Measurements from ENCODE around the gene MRM2. TPM values are rescaled to one million over a fixed set of nuclear protein-coding genes. Genes with fewer than 3 reads are reported as not detected.

Gene MRM2
- total RNA-seq, 2 experiments from 2014 or later: 23.6 to 25.7 TPM

DNA sequence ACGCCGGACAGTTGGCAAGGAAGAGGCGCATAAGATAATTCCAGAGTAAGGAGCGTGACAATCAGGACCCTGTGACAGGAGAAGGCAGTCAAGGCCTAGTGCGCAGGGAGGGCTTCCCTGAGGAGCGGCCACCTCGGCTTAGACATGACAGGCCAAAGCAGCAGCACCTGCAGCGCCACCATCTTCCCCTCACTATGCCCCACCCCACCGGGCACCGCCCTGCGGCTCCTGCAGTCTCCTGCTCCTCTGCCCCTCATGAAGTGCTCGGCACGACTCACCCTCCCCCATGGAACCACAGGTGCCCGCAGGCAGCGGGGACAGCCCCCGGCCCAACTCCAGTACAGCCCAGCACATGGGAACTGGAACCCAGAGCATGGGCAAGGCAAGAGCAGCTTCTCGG is 21.1 kb downstream of the MRM2 start:
- Mint-ChIP-seq H3K36me3 (ENCODE audit: low read depth) (peaks cover 39% of the 10 kb centered on the region), H3K4me3 (no peak overlapping the region), H3K9me3 (no peaks in the 10 kb centered on the region), H3K27ac (no peak overlapping the region), H3K4me1 (peaks cover 4% of the 10 kb centered on the region), H3K27me3 (no peaks in the 10 kb centered on the region)
- DNase-seq: no peak
- CTCF ChIA-PET: no interaction called here
- POLR2A ChIA-PET: no interaction called here

DNA sequence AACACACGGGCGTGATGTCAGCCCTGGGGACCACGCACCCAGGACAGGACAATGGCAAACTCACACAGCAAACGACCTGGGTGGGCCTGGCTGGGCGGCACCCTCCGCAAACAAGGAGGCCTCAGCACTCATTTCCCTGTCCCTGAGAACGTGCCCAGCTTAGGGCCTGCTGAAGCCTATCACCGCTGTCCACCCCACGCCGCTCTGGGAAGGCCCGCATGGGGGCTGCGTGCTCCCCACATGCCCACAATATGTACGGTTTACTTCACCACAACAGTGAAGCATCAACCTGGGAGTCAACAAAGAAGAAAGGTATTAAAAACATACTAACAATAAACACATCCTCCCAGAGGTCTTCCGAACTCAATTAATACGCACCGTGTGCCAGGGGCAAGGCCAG is 21.5 kb downstream of the MRM2 start:
- Mint-ChIP-seq H3K36me3 (ENCODE audit: low read depth) (peaks cover 39% of the 10 kb centered on the region), H3K27ac (no peak overlapping the region)

DNA sequence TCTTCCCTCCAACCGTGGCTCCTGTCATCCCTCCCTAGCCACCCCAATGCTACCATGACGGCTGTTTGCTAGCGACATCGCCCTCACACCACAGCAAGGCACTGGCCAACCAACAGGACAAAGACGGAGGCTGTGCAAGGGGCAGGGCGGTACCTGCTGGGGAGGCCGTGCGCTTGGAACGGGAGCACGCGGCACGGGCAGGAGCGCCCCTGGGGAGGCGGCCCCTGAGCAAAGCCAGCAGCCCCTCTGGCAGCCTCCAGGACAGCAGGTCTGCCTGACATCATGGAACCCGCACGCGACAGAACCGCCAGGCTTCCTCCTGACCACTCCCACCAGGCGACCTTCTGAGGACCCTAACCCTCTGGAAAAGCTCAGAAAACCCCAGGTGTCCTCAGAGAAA is 22.0 kb downstream of the MRM2 start:
- ChIA-PET POLR2A (no interaction called here), CTCF (no interaction called here)
- Mint-ChIP-seq H3K9me3 (no peaks in the 10 kb centered on the region), H3K4me3 (no peak overlapping the region), H3K36me3 (ENCODE audit: low read depth) (peaks cover 39% of the 10 kb centered on the region), H3K27me3 (no peaks in the 10 kb centered on the region), H3K27ac (no peak overlapping the region), H3K4me1 (peaks cover 11% of the 10 kb centered on the region)
- no peak for DNase-seq

More for the DNA sequence above, 21.5 kb downstream of the MRM2 start:
- peaks cover 8% of the 10 kb centered on the region for H3K4me1 Mint-ChIP-seq
- no peaks in the 10 kb centered on the region for H3K9me3 Mint-ChIP-seq
- ChIA-PET POLR2A (no interaction called here), CTCF (no interaction called here)
- no peak for DNase-seq
- no peak overlapping the region for H3K4me3 Mint-ChIP-seq
- no peaks in the 10 kb centered on the region for H3K27me3 Mint-ChIP-seq

DNA sequence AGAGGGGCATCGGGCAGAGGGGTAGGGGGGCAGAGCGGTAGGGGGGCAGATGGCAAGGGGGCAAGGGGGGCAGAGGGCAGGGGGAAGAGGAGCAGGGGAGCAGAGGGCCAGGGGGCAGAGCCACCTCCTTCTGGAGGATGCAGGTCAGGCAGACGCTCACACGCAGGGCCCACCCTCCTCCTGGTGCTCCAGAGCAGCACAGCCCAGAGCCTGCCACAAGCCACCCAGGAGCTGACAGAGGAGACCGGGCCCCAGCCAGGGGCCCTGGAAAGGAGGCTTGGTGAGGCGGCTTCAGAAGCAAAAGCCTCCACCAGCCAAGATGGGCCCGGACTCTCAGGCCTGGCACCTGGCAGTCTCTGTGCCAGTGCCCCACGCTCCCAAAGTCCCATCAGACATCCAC is 22.4 kb downstream of the MRM2 start:
- no peak overlapping the region for H3K4me3 Mint-ChIP-seq
- H3K27ac Mint-ChIP-seq: no peak overlapping the region
- ChIA-PET CTCF (no interaction called here), POLR2A (no interaction called here)
- H3K27me3 Mint-ChIP-seq: no peaks in the 10 kb centered on the region
- peaks cover 36% of the 10 kb centered on the region for H3K36me3 Mint-ChIP-seq (ENCODE audit: low read depth)
- no peak for DNase-seq
- peaks cover 15% of the 10 kb centered on the region for H3K4me1 Mint-ChIP-seq
- no peaks in the 10 kb centered on the region for H3K9me3 Mint-ChIP-seq

DNA sequence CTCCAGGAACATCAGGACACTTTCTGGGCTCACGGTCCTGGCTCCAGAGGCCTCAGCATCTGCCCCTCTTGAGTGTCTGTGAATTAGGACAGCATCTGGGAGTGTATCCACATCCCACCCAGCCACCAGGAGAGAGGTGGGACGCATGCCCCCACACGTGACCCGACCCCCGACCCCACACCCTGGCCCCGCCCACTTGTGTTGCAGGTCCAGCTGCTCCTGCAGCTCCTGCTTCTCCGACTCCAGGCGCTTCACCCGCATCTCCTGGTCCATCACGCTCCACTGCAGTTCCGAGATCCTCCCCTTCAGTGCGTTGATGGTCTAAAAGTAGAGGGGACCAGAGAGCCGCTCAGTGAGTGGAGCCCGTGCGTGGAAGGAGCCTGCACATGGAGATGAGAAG is 22.9 kb downstream of the MRM2 start:
- ChIA-PET CTCF (no interaction called here), POLR2A (no interaction called here)
- Mint-ChIP-seq H3K4me3 (no peak overlapping the region), H3K9me3 (no peaks in the 10 kb centered on the region), H3K4me1 (peaks cover 20% of the 10 kb centered on the region), H3K27me3 (no peaks in the 10 kb centered on the region), H3K27ac (no peak overlapping the region), H3K36me3 (ENCODE audit: low read depth) (peaks cover 35% of the 10 kb centered on the region)
- no peak for DNase-seq

DNA sequence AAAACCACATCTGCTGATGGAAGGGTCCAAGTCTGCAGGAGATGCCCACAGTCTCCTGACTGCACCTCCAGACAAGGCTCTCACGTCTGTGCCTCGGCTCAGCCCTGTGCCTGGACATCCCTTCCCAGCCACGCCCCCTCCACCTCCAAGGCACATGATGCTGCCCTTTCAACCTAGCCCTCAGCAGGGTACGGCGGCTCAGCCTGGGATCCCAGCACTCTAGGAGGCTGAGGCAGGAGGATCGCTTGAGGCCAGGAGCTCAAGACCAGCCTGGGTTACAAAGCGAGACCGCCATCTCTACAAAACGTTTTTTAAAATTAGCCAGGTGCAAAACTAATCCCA is 23.6 kb downstream of the MRM2 start:
- H3K27me3 Mint-ChIP-seq: no peaks in the 10 kb centered on the region
- H3K4me1 Mint-ChIP-seq: peaks cover 26% of the 10 kb centered on the region
- CTCF ChIA-PET: no interaction called here
- H3K36me3 Mint-ChIP-seq (ENCODE audit: low read depth): peaks cover 38% of the 10 kb centered on the region
- POLR2A ChIA-PET: no interaction called here
- no peak for DNase-seq
- no peak overlapping the region for H3K27ac Mint-ChIP-seq
- H3K9me3 Mint-ChIP-seq: no peaks in the 10 kb centered on the region
- no peak overlapping the region for H3K4me3 Mint-ChIP-seq

DNA sequence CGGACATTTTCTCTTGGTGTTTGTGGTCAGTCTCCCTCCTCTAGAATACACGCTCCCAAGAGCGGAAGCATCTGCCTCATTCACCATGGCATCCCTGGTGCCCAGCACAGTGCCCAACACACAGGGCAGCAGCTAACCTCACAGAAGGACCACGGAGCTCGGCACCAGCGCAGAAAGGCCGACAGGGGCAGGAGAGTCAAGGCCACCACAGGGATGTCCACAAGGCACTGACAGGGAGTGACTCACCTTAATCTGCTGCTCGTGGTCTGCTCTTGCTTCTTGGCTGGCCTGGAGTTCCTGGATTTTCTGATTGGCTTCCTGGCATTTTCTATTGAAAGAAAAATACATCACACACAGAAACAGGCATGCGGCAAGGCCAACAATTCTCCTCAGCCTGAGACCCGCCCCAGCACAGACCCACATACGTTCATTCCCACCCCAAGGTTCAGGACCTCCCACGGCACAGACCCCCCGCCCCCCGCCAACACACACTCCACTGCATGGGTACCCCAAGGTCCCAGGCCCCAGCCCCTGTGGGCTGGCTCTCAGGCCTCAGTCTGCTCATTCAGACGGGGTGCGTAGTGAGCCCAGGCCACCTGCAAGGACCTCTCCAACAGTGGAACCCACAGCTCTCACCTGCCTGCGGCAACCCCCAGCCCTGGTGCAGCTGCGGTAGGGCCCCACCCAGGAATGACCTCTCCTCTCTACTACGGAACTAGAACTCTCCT is 24.1 kb downstream of the MRM2 start:
- H3K4me1 Mint-ChIP-seq: peaks cover 26% of the 10 kb centered on the region
- CTCF ChIA-PET: no interaction called here
- no peak overlapping the region for H3K4me3 Mint-ChIP-seq
- H3K27ac Mint-ChIP-seq: no peak overlapping the region
- DNase-seq: no peak
- no peaks in the 10 kb centered on the region for H3K9me3 Mint-ChIP-seq
- POLR2A ChIA-PET: no interaction called here
- no peaks in the 10 kb centered on the region for H3K27me3 Mint-ChIP-seq
- peaks cover 42% of the 10 kb centered on the region for H3K36me3 Mint-ChIP-seq (ENCODE audit: low read depth)

DNA sequence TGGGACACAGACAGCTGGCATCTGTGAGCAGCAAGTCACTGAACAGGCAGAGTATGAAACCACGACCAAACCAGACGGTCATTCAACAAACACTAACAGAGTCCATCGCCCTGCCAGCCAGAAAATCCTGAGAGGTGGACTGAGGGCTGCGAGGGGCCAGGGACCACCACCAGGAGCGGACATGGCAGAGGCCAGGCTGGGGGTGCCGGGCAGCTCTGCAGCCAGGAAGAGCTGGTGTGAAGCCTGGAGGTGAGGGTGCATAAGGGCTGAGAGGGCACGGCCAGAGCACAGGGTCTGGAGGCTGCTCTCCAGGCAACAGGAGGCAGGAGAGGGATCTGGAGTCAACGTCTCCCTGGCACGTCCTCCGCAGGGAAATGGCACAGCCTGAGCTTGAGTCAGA is 24.8 kb downstream of the MRM2 start:
- no peaks in the 10 kb centered on the region for H3K9me3 Mint-ChIP-seq
- DNase-seq: no peak
- peak overlapping the region; percentile 31 for H3K27ac Mint-ChIP-seq
- peaks cover 26% of the 10 kb centered on the region for H3K4me1 Mint-ChIP-seq
- ChIA-PET POLR2A (no interaction called here), CTCF (no interaction called here)
- no peak overlapping the region for H3K4me3 Mint-ChIP-seq
- H3K27me3 Mint-ChIP-seq: no peaks in the 10 kb centered on the region
- H3K36me3 Mint-ChIP-seq (ENCODE audit: low read depth): peaks cover 45% of the 10 kb centered on the region

DNA sequence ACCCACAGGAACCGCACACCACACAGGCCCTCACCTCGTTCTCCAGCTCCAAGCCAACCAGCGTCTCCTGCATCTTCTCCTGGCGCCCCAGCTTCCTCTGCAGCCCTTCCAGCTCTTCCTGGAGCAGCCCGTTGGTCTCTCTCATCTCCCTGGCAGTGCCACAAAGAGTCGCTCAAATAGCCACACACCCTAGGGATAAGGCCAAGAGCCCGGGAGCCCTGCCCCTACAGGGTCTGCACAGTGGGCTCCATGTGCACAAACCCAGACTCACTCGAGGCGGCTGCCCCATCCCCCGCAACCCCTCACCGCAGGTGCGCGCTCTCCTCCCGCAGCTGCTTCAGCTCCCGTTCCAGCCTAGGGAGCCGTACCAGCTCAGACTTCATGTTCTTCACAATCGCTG is 26.2 kb downstream of the MRM2 start:
- ChIA-PET CTCF (interaction anchor here (0.6 kb wide), 1 partner anchor 34 kb away, joined by 3 read pairs; no protein-coding TSS in a partner anchor), POLR2A (no interaction called here)
- Mint-ChIP-seq H3K4me3 (no peak overlapping the region), H3K4me1 (peaks cover 26% of the 10 kb centered on the region), H3K36me3 (ENCODE audit: low read depth) (peaks cover 47% of the 10 kb centered on the region), H3K27me3 (no peaks in the 10 kb centered on the region), H3K9me3 (no peaks in the 10 kb centered on the region), H3K27ac (peak overlapping the region; percentile 79)
- DNase-seq: no peak

DNA sequence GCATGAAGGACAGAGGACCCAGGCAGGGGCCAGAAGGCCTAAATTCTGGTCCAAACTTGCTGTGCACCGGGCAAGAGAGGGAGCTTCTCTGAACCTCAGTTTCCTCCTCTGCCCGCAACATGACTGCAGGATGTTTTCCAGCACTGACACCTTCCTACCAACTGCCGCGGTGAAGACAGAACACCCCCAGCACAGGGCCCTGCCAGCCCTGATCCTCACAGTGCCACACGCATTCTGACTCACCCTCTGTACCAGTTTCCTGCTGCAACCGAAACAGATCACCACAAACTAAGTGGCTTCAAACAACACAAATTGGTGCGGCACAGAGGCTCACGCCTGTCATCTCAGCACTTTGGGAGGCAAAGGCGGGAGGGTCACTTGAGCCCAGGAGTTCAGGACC is 27.4 kb downstream of the MRM2 start:
- Mint-ChIP-seq H3K27me3 (no peaks in the 10 kb centered on the region), H3K4me1 (peaks cover 27% of the 10 kb centered on the region), H3K27ac (peak overlapping the region; percentile 79), H3K36me3 (ENCODE audit: low read depth) (peaks cover 49% of the 10 kb centered on the region), H3K9me3 (no peaks in the 10 kb centered on the region), H3K4me3 (no peak overlapping the region)
- CTCF ChIA-PET: interaction anchor here (0.5 to 0.6 kb wide), 2 partner anchors 43 to 205 kb away, joined by 3 to 4 read pairs; no protein-coding TSS in a partner anchor
- peak; percentile 69 for DNase-seq
- POLR2A ChIA-PET: interaction anchor here (1.4 to 1.6 kb wide), 2 partner anchors 27 to 34 kb away, joined by 4 to 5 read pairs; no protein-coding TSS in a partner anchor

DNA sequence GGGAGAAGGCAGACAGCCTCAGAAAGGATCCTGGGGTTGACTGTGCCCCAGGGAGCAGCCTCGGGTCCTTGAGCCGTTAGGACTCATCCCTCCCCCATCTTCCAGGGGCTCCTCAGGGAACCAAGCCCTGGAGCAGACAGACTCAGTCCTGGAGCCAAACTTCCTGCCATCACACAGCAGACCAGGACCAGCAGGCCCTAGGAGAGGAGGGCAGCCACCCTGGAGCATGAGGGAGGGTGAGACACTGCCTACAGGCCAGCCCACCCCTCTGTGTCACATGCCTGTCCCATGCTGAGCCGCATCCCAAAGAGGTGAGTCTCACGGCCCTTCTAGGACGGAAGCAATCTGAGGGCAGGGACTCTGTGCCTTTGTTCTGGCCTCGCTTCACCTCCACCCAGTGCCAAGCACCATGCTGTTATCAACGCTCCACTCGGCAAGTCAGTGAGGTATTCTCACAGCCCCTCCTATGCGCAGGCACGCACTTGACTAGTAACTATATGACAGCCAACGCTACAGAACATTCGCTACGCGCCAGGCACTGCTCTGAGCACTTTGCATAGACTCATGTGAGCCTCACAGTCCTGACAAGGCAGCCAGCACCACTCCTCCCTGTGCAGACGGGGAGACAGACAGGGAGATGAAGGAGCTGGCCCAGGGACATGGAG is 28.3 kb downstream of the MRM2 start:
- no peak overlapping the region for H3K4me3 Mint-ChIP-seq
- POLR2A ChIA-PET: interaction anchor here (1.4 to 1.6 kb wide), 2 partner anchors 28 to 35 kb away, joined by 4 to 5 read pairs; no protein-coding TSS in a partner anchor
- DNase-seq: no peak
- CTCF ChIA-PET: interaction anchor here (0.5 to 1.0 kb wide), 3 partner anchors 18 to 206 kb away, joined by 3 to 4 read pairs (median 3); no protein-coding TSS in a partner anchor
- no peaks in the 10 kb centered on the region for H3K27me3 Mint-ChIP-seq
- peaks cover 52% of the 10 kb centered on the region for H3K36me3 Mint-ChIP-seq (ENCODE audit: low read depth)
- H3K27ac Mint-ChIP-seq: peak overlapping the region; percentile 79
- H3K4me1 Mint-ChIP-seq: peaks cover 27% of the 10 kb centered on the region
- no peaks in the 10 kb centered on the region for H3K9me3 Mint-ChIP-seq

DNA sequence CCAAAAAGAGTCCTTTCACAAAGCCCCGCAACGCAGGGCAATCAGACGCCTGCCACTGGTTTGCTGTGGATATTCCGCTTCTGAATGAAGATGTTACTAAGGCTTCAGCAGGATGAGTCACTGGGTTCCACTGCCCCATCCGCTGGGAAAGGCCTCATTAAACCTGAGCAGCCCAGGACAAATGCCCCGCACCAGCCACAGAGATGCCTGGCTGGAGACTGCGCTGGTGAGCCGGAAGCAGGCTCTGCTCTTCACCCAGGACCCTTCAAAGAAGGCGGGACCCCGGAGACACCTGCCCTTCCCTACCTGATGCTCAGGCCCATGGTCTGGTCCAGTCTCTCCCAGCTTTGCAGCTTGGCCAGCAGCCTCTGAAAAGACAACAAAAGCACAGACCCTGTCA is 29.1 kb downstream of the MRM2 start:
- ChIA-PET CTCF (interaction anchor here (1.0 kb wide), 1 partner anchor 17 kb away, joined by 3 read pairs; no protein-coding TSS in a partner anchor), POLR2A (no interaction called here)
- Mint-ChIP-seq H3K9me3 (no peaks in the 10 kb centered on the region), H3K27me3 (no peaks in the 10 kb centered on the region), H3K4me1 (peaks cover 27% of the 10 kb centered on the region), H3K27ac (no peak overlapping the region), H3K36me3 (ENCODE audit: low read depth) (peaks cover 51% of the 10 kb centered on the region), H3K4me3 (no peak overlapping the region)
- no peak for DNase-seq

DNA sequence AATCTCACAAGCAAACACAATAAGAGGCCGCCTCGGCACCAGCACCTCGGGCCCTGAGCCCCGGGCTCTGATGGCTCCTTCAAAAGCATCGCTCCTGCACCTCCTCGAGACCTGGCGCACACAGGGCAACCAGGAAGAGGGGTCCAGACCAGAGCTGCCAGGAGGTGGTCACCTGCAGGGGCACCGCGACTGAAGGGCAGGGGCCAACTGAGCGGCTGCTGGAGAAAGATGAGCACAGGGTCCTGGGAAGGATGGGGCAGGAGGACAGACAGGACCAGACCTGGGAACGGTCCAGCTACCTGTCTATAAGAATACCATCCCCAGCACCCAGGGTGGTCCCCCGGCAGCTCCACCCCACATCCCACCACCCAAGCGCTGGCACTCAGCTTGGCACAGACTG is 30.1 kb downstream of the MRM2 start:
- ChIA-PET CTCF (interaction anchor here (1.6 kb wide), 1 partner anchor 136 kb away, joined by 4 read pairs; no protein-coding TSS in a partner anchor), POLR2A (no interaction called here)
- no peaks in the 10 kb centered on the region for H3K27me3 Mint-ChIP-seq
- peaks cover 46% of the 10 kb centered on the region for H3K36me3 Mint-ChIP-seq (ENCODE audit: low read depth)
- no peaks in the 10 kb centered on the region for H3K9me3 Mint-ChIP-seq
- peak overlapping the region; percentile 31 for H3K27ac Mint-ChIP-seq
- no peak overlapping the region for H3K4me3 Mint-ChIP-seq
- H3K4me1 Mint-ChIP-seq: peaks cover 26% of the 10 kb centered on the region
- DNase-seq: no peak

Measured in activated CD4-positive, alpha-beta memory T cell treated with anti-CD3 and anti-CD28 coated beads, Interleukin-2, amount 10 ng/mL, durations not matched to agents 7 days and 5 days (primary cell).